ENCODE measurements around the gene NTNG2. TPM values are rescaled to one million over a fixed set of nuclear protein-coding genes. Genes with fewer than 3 reads are reported as not detected.

Gene NTNG2
- total RNA-seq, 2 donors from 2014 or later, result 1.3 TPM

DNA sequence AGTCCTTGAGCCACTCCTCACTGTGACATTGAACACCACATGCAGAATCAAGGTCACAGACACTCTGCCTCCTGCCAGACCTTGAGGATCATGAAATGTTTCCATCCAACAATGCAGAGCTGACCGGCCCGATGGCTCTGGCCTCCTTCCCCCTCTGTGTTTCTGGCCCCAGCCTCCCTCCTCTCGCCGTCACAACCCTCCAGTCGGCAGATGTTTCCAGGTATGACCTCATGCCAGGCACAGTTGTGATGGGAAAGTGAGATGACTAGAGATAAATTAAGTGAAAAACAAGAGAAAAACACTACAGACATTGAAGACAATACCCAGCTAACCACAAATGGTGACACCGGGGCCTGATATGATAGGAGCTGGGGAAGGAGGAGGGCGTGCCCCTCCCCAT lies 9.8 kb downstream of the NTNG2 start:
- WGBS, 2 experiments (ENCODE audit: insufficient coverage in 1 of 2, insufficient read length in 1 of 2), result 88 to 91% methylated on average over 2 to 7 of the region's 7 CpGs
- TF ChIP-seq CTCF (conservative IDR thresholded peaks at IDR 0.05), result no peak
- Histone ChIP-seq H3K9me3 (ENCODE audit: control insufficient read depth, low read length) (no peaks in the 10 kb centered on the region), H3K4me1 (ENCODE audit: control insufficient read depth, insufficient read depth, low read length) (no peaks in the 10 kb centered on the region), H3K4me3 (ENCODE audit: low read length) (no peak overlapping the region), H3K36me3 (ENCODE audit: control insufficient read depth, insufficient read depth, low read length) (no peaks in the 10 kb centered on the region), H3K9ac (ENCODE audit: extremely low read depth, low read length, poor library complexity, severe bottlenecking) (no peak overlapping the region), H3K27ac (ENCODE audit: low read depth, low read length) (no peak overlapping the region), H3K27me3 (ENCODE audit: control insufficient read depth, insufficient read depth, low read length, poor library complexity, severe bottlenecking) (peaks cover 15% of the 10 kb centered on the region)
- Mint-ChIP-seq H3K9me3 (no peaks in the 10 kb centered on the region), H3K4me1 (no peaks in the 10 kb centered on the region), H3K27me3 (ENCODE audit: insufficient read depth) (peaks cover 1% of the 10 kb centered on the region), H3K27ac (no peak overlapping the region), H3K36me3 (ENCODE audit: low read depth) (no peaks in the 10 kb centered on the region), H3K4me3 (no peak overlapping the region)
- no peak for DNase-seq

GRCh38 chr9:132172185-132172584 lies 10.3 kb downstream of the NTNG2 start:
- no peak overlapping the region for H3K27ac ChIP-seq (ENCODE audit: low read depth, low read length)
- no peaks in the 10 kb centered on the region for H3K36me3 ChIP-seq (ENCODE audit: control insufficient read depth, insufficient read depth, low read length)
- TF ChIP-seq CTCF (conservative IDR thresholded peaks at IDR 0.05), result no peak
- H3K36me3 Mint-ChIP-seq (ENCODE audit: low read depth), result no peaks in the 10 kb centered on the region
- DNase-seq, result no peak
- no peak overlapping the region for H3K4me3 Mint-ChIP-seq
- no peaks in the 10 kb centered on the region for H3K9me3 ChIP-seq (ENCODE audit: control insufficient read depth, low read length)
- no peaks in the 10 kb centered on the region for H3K9me3 Mint-ChIP-seq
- H3K4me3 ChIP-seq (ENCODE audit: low read length), result no peak overlapping the region
- 84 to 88% methylated on average over 4 to 5 of the region's 5 CpGs for WGBS, 2 experiments (ENCODE audit: insufficient coverage in 1 of 2, insufficient read length in 1 of 2)
- no peak overlapping the region for H3K27ac Mint-ChIP-seq
- H3K27me3 Mint-ChIP-seq (ENCODE audit: insufficient read depth), result no peaks in the 10 kb centered on the region
- H3K9ac ChIP-seq (ENCODE audit: extremely low read depth, low read length, poor library complexity, severe bottlenecking), result no peak overlapping the region
- peaks cover 10% of the 10 kb centered on the region for H3K27me3 ChIP-seq (ENCODE audit: control insufficient read depth, insufficient read depth, low read length, poor library complexity, severe bottlenecking)
- H3K4me1 ChIP-seq (ENCODE audit: control insufficient read depth, insufficient read depth, low read length), result no peaks in the 10 kb centered on the region
- H3K4me1 Mint-ChIP-seq, result no peaks in the 10 kb centered on the region

DNA sequence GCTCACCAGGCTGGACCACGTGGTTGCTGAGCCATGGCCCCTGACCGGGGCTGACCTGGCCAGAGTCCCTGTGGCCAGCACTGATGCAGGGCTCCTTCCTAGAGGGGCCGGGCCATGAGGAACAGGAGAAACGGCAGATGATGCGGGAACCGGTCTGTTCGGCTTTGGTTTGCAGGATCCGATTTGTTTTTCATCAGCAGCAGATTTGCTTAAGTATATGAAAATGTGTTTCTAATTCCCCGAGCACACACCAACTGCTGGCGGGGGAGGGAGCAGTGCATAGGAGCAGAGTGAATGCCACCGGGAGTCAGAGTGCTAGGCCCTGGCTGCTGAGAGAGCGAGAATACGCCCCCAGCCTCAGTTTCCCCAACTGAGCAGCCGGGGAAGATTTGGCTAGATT lies 13.6 kb downstream of the NTNG2 start:
- peak overlapping the region; percentile 4 for H3K27ac Mint-ChIP-seq

More for the DNA sequence above, 13.6 kb downstream of the NTNG2 start:
- H3K9me3 Mint-ChIP-seq, result no peaks in the 10 kb centered on the region
- Histone ChIP-seq H3K27me3 (ENCODE audit: control insufficient read depth, insufficient read depth, low read length, poor library complexity, severe bottlenecking) (no peaks in the 10 kb centered on the region), H3K4me1 (ENCODE audit: control insufficient read depth, insufficient read depth, low read length) (no peaks in the 10 kb centered on the region), H3K36me3 (ENCODE audit: control insufficient read depth, insufficient read depth, low read length) (no peaks in the 10 kb centered on the region), H3K4me3 (ENCODE audit: low read length) (no peak overlapping the region), H3K27ac (ENCODE audit: low read depth, low read length) (no peak overlapping the region), H3K9me3 (ENCODE audit: control insufficient read depth, low read length) (no peaks in the 10 kb centered on the region), H3K9ac (ENCODE audit: extremely low read depth, low read length, poor library complexity, severe bottlenecking) (no peak overlapping the region)
- H3K4me3 Mint-ChIP-seq, result no peak overlapping the region
- no peak for TF ChIP-seq CTCF (conservative IDR thresholded peaks at IDR 0.05)
- H3K36me3 Mint-ChIP-seq (ENCODE audit: low read depth), result peaks cover 2% of the 10 kb centered on the region
- no peaks in the 10 kb centered on the region for H3K4me1 Mint-ChIP-seq
- DNase-seq, result no peak
- 78 to 84% methylated on average over 11 to 14 of the region's 14 CpGs for WGBS, 2 experiments (ENCODE audit: insufficient coverage in 1 of 2, insufficient read length in 1 of 2)
- H3K27me3 Mint-ChIP-seq (ENCODE audit: insufficient read depth), result peaks cover under 1% of the 10 kb centered on the region

Data from endodermal cell (in vitro differentiated cells).